HepG2 (cell line): ENCODE data around the gene ZNF211.

Source experiments
- CBX2 ChIP-seq, 2 experiments: fragments of 200-600 bp in 1 of 2; sonication (generic); formaldehyde crosslinking in 1 of 2; IDR thresholded peaks; 2 replicates each; pipeline versions ENCODE4 v1.7.0 to v1.8.1; 2018 to 2022; ENCODE audit warnings: low read depth in 2 of 2, low read length in 1 of 2, mild to moderate bottlenecking in 1 of 2, missing genetic modification reagents in 1 of 2
- HNRNPLL ChIP-seq: fragments of 200-400 bp; formaldehyde crosslinking; IDR thresholded peaks from 2 replicates; pipeline ENCODE4 v1.6.1; 2017; ENCODE audit warnings: mild to moderate bottlenecking, low read depth, low read length; ENCODE audit not compliant: poor library complexity, severe bottlenecking
- POLR2A ChIP-seq, 2 experiments: IDR thresholded peaks; 2 replicates each; pipeline ENCODE4 v1.6.1; 2011; ENCODE audit warnings: low read depth in 2 of 2, low read length in 2 of 2, mild to moderate bottlenecking in 1 of 2, moderate library complexity in 1 of 2; ENCODE audit not compliant: insufficient read depth in 1 of 2
- ZNF768 ChIP-seq: sonication (generic); formaldehyde crosslinking; IDR thresholded peaks from 2 replicates; pipeline ENCODE4 v1.4.0; 2020; ENCODE audit warnings: missing genetic modification reagents

GRCh38 chr19:57671124-57671895, 38.3 kb downstream of the ZNF211 start:
- TF ChIP-seq CBX2 (IDR thresholded peaks at IDR 0.05; ENCODE audit: low read depth, low read length) (no peak), CBX2 (CRISPR knock-in tag; IDR thresholded peaks at IDR 0.05; ENCODE audit: low read depth) (no peak), POLR2A (IDR thresholded peaks at IDR 0.05; ENCODE audit: insufficient read depth in 1 of 2, low read depth in 2 of 2, low read length in 2 of 2) (no peak), ZNF768 (no peak), HNRNPLL (no peak)
